Testis (tissue), 3 donors: Measurements from ENCODE around the gene LAMTOR3. TPM values are rescaled to one million over a fixed set of nuclear protein-coding genes. Genes with fewer than 3 reads are reported as not detected.

ENCODE experiments used
- DNase-seq: peaks from one replicate; pipeline ENCODE4 v3.0.0-alpha.2; 2019
- H3K27ac ChIP-seq, 2 donors: fragments of 200-600 bp; sonication (generic); one replicate each; pipeline ENCODE4 v1.5.1; 2019
- H3K27me3 ChIP-seq: fragments of 200-600 bp; sonication (generic); one replicate; pipeline ENCODE4 v1.5.1; 2019
- H3K36me3 ChIP-seq: fragments of 200-600 bp; sonication (generic); one replicate; pipeline ENCODE4 v1.5.1; 2017; ENCODE audit warnings: low read depth; ENCODE audit errors: missing control alignments
- H3K4me1 ChIP-seq: fragments of 200-600 bp; sonication (generic); one replicate; pipeline ENCODE4 v1.5.1; 2019
- H3K4me3 ChIP-seq, 2 donors: fragments of 200-600 bp; sonication (generic); one replicate each; pipeline ENCODE4 v1.5.1; 2017 to 2019
- H3K9me3 ChIP-seq: fragments of 200-600 bp; sonication (generic); one replicate; pipeline ENCODE4 v1.5.1; 2017
- POLR2A ChIP-seq: fragments of 450-650 bp; IDR thresholded peaks from one replicate; pipeline ENCODE4 v1.6.1; 2017; ENCODE audit warnings: antibody characterized with exemption, mild to moderate bottlenecking, moderate library complexity
- WGBS, 2 donors: methylation state at CpG; one replicate each; pipeline ENCODE4 v1.1.5; 2018; 5-methylcytosine and 5-hydroxymethylcytosine counted together
- intact Hi-C: fragments of 100-400 bp; cut with DNase I; formaldehyde crosslinking; loops from one replicate; pipeline ENCODE4 v1.15.1; 2023; ENCODE audit warnings: low total_unique reads
- polyA plus RNA-seq: library from polyadenylated mRNA; stranded (reverse); fragments of 350-450 nt; fragmentation: Illumina TruSeq; extraction: RNeasy Lipid Tissue Mini Kit (QIAGEN cat#74804); gene quantifications from one replicate; pipeline ENCODE4 v1.2.3, GENCODE V29; 2014; ENCODE audit warnings: low read depth, low replicate concordance; ENCODE audit not compliant: insufficient read depth
- total RNA-seq, 2 donors: library from RNA; depleted of rRNA; stranded (reverse); fragments of >200 nt; gene quantifications; one replicate each; pipeline ENCODE4 v1.2.3, GENCODE V29; 2016
- TF ChIP-seq, protein P1 (sequence below), 3 experiments: fragments of 450-650 bp in 2 of 3; fragments of 200-600 bp in 1 of 3; sonication (generic) in 1 of 3; IDR thresholded peaks; one replicate each; pipeline ENCODE4 v1.5.1; 2016 to 2019; ENCODE audit warnings: antibody characterized with exemption in 3 of 3, mild to moderate bottlenecking in 2 of 3, moderate library complexity in 1 of 3

Gene LAMTOR3
- total and polyA plus RNA-seq, 3 donors from 2014 or later, result 42.0 to 51.7 (median 50.2) TPM

DNA sequence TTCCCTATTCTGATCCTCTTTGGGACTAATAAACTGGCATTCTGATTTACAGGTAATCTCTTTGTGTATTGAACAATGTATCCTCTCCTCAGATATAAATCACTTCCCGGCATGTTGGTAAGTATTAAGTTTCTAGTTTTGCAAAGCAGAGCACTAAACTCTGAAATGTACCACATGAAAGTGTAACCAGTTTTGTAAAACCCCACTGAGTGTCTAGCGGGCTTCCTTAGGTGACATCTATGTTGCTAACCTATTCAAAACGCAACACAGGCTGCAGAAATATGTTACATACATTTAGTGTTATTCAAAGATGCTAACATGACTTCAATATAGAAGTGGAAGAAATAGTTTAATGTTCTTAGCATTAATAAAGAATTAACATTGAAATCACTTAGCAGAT, 26.9 kb upstream of the LAMTOR3 start:
- Histone ChIP-seq H3K27ac (no peak overlapping the region), H3K9me3 (no peaks in the 10 kb centered on the region), H3K36me3 (no peaks in the 10 kb centered on the region), H3K4me3 (no peak overlapping the region), H3K27me3 (no peaks in the 10 kb centered on the region), H3K4me1 (no peaks in the 10 kb centered on the region)
- TF ChIP-seq POLR2A, result no peak
- TF ChIP-seq, protein P1, sequence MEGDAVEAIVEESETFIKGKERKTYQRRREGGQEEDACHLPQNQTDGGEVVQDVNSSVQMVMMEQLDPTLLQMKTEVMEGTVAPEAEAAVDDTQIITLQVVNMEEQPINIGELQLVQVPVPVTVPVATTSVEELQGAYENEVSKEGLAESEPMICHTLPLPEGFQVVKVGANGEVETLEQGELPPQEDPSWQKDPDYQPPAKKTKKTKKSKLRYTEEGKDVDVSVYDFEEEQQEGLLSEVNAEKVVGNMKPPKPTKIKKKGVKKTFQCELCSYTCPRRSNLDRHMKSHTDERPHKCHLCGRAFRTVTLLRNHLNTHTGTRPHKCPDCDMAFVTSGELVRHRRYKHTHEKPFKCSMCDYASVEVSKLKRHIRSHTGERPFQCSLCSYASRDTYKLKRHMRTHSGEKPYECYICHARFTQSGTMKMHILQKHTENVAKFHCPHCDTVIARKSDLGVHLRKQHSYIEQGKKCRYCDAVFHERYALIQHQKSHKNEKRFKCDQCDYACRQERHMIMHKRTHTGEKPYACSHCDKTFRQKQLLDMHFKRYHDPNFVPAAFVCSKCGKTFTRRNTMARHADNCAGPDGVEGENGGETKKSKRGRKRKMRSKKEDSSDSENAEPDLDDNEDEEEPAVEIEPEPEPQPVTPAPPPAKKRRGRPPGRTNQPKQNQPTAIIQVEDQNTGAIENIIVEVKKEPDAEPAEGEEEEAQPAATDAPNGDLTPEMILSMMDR (IDR thresholded peaks at IDR 0.05), result no peak
- intact Hi-C loops, result no loop called here
- no peak for DNase-seq
- WGBS, 2 donors, result 90% methylated on average over 3 of the region's 3 CpGs

DNA sequence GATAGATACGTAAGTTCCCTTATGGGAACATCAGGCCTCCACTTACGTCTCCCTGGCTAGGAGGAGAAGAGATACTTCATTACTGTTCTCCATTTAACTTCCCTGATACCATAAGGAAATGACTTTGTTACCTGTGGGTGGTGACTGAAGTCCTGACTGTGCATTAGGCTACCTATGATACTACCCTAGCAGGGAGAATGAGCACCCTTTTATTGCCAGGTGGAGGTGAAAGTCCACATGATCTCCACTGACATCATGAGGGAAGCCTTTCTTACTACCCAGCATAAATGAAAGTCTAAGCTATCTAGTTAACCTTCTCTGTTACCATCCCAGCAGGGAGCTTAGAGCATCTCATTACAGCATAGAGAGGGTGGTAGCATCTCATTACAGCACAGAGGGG, 24.4 kb upstream of the LAMTOR3 start:
- Histone ChIP-seq H3K4me3 (no peak overlapping the region), H3K27me3 (no peaks in the 10 kb centered on the region), H3K9me3 (no peaks in the 10 kb centered on the region), H3K27ac (no peak overlapping the region), H3K36me3 (no peaks in the 10 kb centered on the region), H3K4me1 (no peaks in the 10 kb centered on the region)
- DNase-seq, result no peak
- WGBS, 2 donors, result 93 to 97% methylated on average over 2 of the region's 2 CpGs
- no peak for TF ChIP-seq POLR2A
- TF ChIP-seq, protein P1 (IDR thresholded peaks at IDR 0.05), result no peak
- intact Hi-C loops, result no loop called here

DNA sequence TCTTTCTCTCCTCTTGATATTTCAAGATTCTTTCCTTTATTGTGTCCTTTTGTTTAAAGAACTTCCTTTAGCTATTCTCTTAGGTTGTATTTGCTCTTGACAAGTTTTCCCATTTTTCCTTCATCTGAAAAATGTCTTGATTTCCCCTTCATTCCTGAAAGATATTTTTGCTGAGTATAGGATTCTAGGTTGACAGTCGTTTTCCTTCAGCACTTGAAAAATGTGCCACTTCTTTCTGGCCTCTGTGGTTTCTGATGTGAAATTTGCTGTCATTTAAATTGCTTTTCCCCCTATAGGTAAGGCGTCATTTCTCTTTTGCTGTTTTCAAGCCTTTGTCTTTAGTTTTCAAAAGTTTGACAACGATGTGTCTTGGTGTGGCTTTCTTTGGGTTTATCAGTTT, 23.3 kb upstream of the LAMTOR3 start:
- H3K36me3 ChIP-seq, result no peaks in the 10 kb centered on the region
- WGBS, 2 donors, result 89 to 96% methylated on average over 3 of the region's 3 CpGs
- no peaks in the 10 kb centered on the region for H3K9me3 ChIP-seq
- no peaks in the 10 kb centered on the region for H3K4me1 ChIP-seq
- DNase-seq, result no peak
- no peaks in the 10 kb centered on the region for H3K27me3 ChIP-seq
- TF ChIP-seq, protein P1 (IDR thresholded peaks at IDR 0.05), result no peak
- TF ChIP-seq POLR2A, result no peak
- H3K4me3 ChIP-seq, result no peak overlapping the region
- intact Hi-C loops, result no loop called here
- no peak overlapping the region for H3K27ac ChIP-seq

DNA sequence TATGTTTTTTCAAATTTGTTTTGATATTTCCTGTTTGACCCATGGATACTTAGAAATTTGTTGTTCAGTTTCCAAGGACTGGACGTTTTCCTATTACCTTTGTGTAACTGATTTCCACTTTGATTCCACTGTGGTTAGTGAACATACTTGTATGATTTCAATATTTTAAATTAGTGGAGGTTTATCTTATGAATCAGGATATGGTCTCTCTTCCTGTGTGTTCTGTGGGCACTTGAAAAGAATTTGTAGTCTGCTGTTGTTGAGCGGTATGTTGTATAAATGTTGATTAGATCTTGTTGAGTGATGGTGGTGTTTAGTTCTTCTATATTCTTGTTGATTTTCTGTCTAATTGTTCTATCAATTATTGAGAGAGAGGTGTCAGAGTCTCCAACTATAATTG, 21.2 kb upstream of the LAMTOR3 start:
- no peak for DNase-seq
- Histone ChIP-seq H3K27ac (no peak overlapping the region), H3K4me1 (no peaks in the 10 kb centered on the region), H3K9me3 (no peaks in the 10 kb centered on the region), H3K36me3 (no peaks in the 10 kb centered on the region), H3K27me3 (no peaks in the 10 kb centered on the region), H3K4me3 (no peak overlapping the region)
- intact Hi-C loops, result no loop called here
- no peak for TF ChIP-seq POLR2A
- TF ChIP-seq, protein P1 (IDR thresholded peaks at IDR 0.05), result no peak
- 88 to 97% methylated on average over 2 of the region's 2 CpGs for whole genome bisulfite sequencing, 2 donors

DNA sequence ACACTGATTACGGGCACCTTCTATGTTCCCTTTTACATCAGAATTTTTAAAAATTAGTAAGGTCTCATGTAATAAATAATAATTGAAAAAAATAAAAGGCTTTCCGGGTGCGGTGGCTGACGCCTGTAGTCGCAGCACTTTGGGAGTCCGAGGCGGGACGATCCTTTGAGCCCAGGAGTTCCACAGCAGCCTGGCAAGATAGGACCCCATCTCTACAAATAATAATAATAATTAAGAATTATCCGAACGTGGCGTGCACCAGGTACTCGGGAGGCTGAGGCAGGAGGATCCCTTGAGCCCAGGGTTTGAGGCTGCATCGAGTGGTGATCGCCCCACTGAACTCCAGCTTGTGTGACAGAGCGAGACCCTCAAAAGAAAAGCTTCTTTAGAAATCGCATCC, 771 bp upstream of the LAMTOR3 start:
- H3K9me3 ChIP-seq, result no peaks in the 10 kb centered on the region
- no peaks in the 10 kb centered on the region for H3K36me3 ChIP-seq
- H3K4me3 ChIP-seq, result peak overlapping the region; percentile 80 to 81
- no peak for TF ChIP-seq POLR2A
- TF ChIP-seq, protein P1 (IDR thresholded peaks at IDR 0.05), result no peak
- 67 to 69% methylated on average over 16 of the region's 16 CpGs for WGBS, 2 donors
- H3K4me1 ChIP-seq, result peaks cover 12% of the 10 kb centered on the region
- intact Hi-C loops, result no loop called here
- H3K27ac ChIP-seq, result peak overlapping the region; percentile 53 to 87
- DNase-seq, result no peak
- no peaks in the 10 kb centered on the region for H3K27me3 ChIP-seq
